GM21825 (cell line): ENCODE data around the gene FNDC3A.

ENCODE experiments used
- ATAC-seq: cut with Tn5 transposase; IDR thresholded peaks from one replicate; pipeline ENCODE4 v1.9.1; 2021; ENCODE audit warnings: mild to moderate bottlenecking, moderate library complexity; ENCODE audit not compliant: unreplicated experiment

The FNDC3A gene

GRCh38 chr13:48975856-48976575 lies at the start of gene FNDC3A:
Gene FNDC3A, plus strand, starts transcription at chr13:48975912. Its CDS starts 30,279 bp downstream, at chr13:49006191.
- peak; percentile 59 for ATAC-seq

- no peak for ATAC-seq
These were observed 46.8 kb upstream of the FNDC3A start for GRCh38 chr13:48928757-48929430.

- ATAC-seq = no peak
These were observed 44.8 kb upstream of the FNDC3A start for GRCh38 chr13:48930918-48931317.

GRCh38 chr13:48938308-48938943 lies 37.3 kb upstream of the FNDC3A start:
- ATAC-seq = no peak

- no peak for ATAC-seq
These were observed 36.0 kb upstream of the FNDC3A start for GRCh38 chr13:48939728-48940127.

- no peak for ATAC-seq
These were observed 33.6 kb upstream of the FNDC3A start for GRCh38 chr13:48942131-48942530.

- ATAC-seq = no peak
These were observed 31.5 kb upstream of the FNDC3A start for GRCh38 chr13:48944221-48944620.

GRCh38 chr13:48945626-48946025 lies 30.1 kb upstream of the FNDC3A start:
- no peak for ATAC-seq

GRCh38 chr13:48946163-48946562 lies 29.5 kb upstream of the FNDC3A start:
- ATAC-seq = no peak

GRCh38 chr13:48949566-48950500 lies 25.9 kb upstream of the FNDC3A start:
- no peak for ATAC-seq

GRCh38 chr13:48950501-48950875 lies 25.2 kb upstream of the FNDC3A start:
- ATAC-seq = no peak

- no peak for ATAC-seq
These were observed 21.6 kb upstream of the FNDC3A start for GRCh38 chr13:48954081-48954480.

GRCh38 chr13:48955536-48955935 lies 20.2 kb upstream of the FNDC3A start:
- ATAC-seq = no peak

GRCh38 chr13:48961379-48961778 lies 14.3 kb upstream of the FNDC3A start:
- ATAC-seq = no peak

GRCh38 chr13:48962281-48962680 lies 13.4 kb upstream of the FNDC3A start:
- no peak for ATAC-seq

- no peak for ATAC-seq
These were observed 10.0 kb upstream of the FNDC3A start for GRCh38 chr13:48965736-48966135.

- no peak for ATAC-seq
These were observed 6.0 kb upstream of the FNDC3A start for GRCh38 chr13:48969685-48970084.

- no peak for ATAC-seq
These were observed 1.8 kb upstream of the FNDC3A start for GRCh38 chr13:48973845-48974431.

GRCh38 chr13:48975101-48975855 lies 434 bp upstream of the FNDC3A start:
- peak; percentile 14 for ATAC-seq
